ENCODE data around the gene NDOR1.

DNA sequence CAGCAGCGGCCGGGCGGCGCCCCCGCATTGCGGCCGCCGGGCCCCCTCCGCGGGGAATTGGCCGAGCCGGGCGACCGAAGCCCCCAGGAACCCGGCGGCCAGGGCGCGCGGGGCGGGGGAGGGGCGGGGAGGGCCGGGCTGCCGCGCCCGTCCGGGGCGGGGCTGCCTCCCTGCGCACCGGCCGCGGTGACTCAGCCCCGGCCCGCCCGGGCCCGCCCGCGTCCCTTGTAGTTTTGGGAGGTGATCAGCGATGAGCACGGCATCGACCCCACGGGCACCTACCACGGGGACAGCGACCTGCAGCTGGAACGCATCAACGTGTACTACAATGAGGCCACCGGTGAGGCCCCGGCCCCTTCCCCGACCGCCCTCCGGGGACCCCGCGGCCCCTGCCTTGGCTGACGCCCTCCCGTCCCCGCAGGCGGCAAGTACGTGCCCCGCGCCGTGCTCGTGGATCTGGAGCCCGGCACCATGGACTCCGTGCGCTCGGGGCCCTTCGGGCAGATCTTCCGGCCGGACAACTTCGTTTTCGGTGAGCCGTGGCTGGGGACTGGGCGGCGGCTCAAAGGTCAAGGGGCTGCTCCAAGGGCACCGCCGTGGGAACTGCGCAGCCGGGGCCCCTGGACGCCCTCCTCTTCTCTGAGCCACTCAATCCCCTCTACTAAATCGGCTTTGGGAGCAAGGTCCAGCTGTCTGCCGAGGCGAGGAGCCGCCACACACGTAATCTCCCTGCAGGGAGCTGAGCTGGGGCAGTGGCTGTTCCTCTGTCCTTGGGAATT is 36.2 kb downstream of the NDOR1 start:
- TF ChIP-seq, protein P1, sequence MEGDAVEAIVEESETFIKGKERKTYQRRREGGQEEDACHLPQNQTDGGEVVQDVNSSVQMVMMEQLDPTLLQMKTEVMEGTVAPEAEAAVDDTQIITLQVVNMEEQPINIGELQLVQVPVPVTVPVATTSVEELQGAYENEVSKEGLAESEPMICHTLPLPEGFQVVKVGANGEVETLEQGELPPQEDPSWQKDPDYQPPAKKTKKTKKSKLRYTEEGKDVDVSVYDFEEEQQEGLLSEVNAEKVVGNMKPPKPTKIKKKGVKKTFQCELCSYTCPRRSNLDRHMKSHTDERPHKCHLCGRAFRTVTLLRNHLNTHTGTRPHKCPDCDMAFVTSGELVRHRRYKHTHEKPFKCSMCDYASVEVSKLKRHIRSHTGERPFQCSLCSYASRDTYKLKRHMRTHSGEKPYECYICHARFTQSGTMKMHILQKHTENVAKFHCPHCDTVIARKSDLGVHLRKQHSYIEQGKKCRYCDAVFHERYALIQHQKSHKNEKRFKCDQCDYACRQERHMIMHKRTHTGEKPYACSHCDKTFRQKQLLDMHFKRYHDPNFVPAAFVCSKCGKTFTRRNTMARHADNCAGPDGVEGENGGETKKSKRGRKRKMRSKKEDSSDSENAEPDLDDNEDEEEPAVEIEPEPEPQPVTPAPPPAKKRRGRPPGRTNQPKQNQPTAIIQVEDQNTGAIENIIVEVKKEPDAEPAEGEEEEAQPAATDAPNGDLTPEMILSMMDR (IDR thresholded peaks at IDR 0.05): peak in 1 of 6 experiments; percentile 3
- no peak for TF ChIP-seq POLR2A (IDR thresholded peaks at IDR 0.05)
- TF ChIP-seq POLR2AphosphoS5 (IDR thresholded peaks at IDR 0.05): no peak
- no peak for TF ChIP-seq EP300 (IDR thresholded peaks at IDR 0.05)
